Amniotic stem cell (primary cell): Measurements from ENCODE around the gene ELMO1.

Experiments used
- DNase-seq: peaks from one replicate; lab custom pipeline; 2025; lab: John Stamatoyannopoulos, UW

Gene ELMO1

GRCh38 chr7:37448636-37449361 lies at the start of gene ELMO1:
ELMO1 (minus strand) TSS chr7:37448864; CDS start chr7:37342690, 106,174 bp downstream.
- DNase-seq: no peak

- no peak for DNase-seq
Measured at GRCh38 chr7:37497576-37497975, 48.9 kb upstream of the ELMO1 start.

GRCh38 chr7:37495574-37496184 lies 47.0 kb upstream of the ELMO1 start:
- DNase-seq: no peak

- DNase-seq: no peak
Measured at GRCh38 chr7:37494926-37495325, 46.3 kb upstream of the ELMO1 start.

- no peak for DNase-seq
Measured at GRCh38 chr7:37493810-37494209, 45.1 kb upstream of the ELMO1 start.

- DNase-seq: no peak
Measured at GRCh38 chr7:37493123-37493522, 44.5 kb upstream of the ELMO1 start.

- no peak for DNase-seq
Measured at GRCh38 chr7:37491919-37492694, 43.4 kb upstream of the ELMO1 start.

GRCh38 chr7:37489703-37490102 lies 41.0 kb upstream of the ELMO1 start:
- no peak for DNase-seq

- DNase-seq: no peak
Measured at GRCh38 chr7:37488163-37488764, 39.6 kb upstream of the ELMO1 start.

GRCh38 chr7:37484426-37485073 lies 35.9 kb upstream of the ELMO1 start:
- DNase-seq: no peak

- DNase-seq: no peak
Measured at GRCh38 chr7:37483627-37484026, 35.0 kb upstream of the ELMO1 start.

GRCh38 chr7:37482953-37483352 lies 34.3 kb upstream of the ELMO1 start:
- DNase-seq: no peak

GRCh38 chr7:37482505-37482904 lies 33.8 kb upstream of the ELMO1 start:
- DNase-seq: no peak

GRCh38 chr7:37481722-37482288 lies 33.1 kb upstream of the ELMO1 start:
- no peak for DNase-seq

- DNase-seq: no peak
Measured at GRCh38 chr7:37481154-37481553, 32.5 kb upstream of the ELMO1 start.

GRCh38 chr7:37480041-37481031 lies 31.7 kb upstream of the ELMO1 start:
- DNase-seq: no peak

- DNase-seq: no peak
Measured at GRCh38 chr7:37476881-37477450, 28.3 kb upstream of the ELMO1 start.

GRCh38 chr7:37476428-37476827 lies 27.8 kb upstream of the ELMO1 start:
- no peak for DNase-seq

- DNase-seq: no peak
Measured at GRCh38 chr7:37475646-37476045, 27.0 kb upstream of the ELMO1 start.

- no peak for DNase-seq
Measured at GRCh38 chr7:37471619-37472018, 23.0 kb upstream of the ELMO1 start.
